HFFc6 (cell line): ENCODE measurements around the gene INSL3. TPM values are rescaled to one million over a fixed set of nuclear protein-coding genes. Genes with fewer than 3 reads are reported as not detected.

Experiments used
- DNase-seq: peaks from one replicate; pipeline ENCODE4 v3.0.0-alpha.2; 2018
- H3K27ac Mint-ChIP-seq: 2 replicates; pipeline ENCODE4 v1.8.0; 2020; ENCODE audit warnings: mild to moderate bottlenecking, mixed read lengths
- H3K27me3 Mint-ChIP-seq: 2 replicates; pipeline ENCODE4 v1.8.0; 2021; ENCODE audit warnings: mild to moderate bottlenecking, moderate library complexity, mixed read lengths; ENCODE audit not compliant: insufficient read depth
- H3K36me3 Mint-ChIP-seq: 2 replicates; pipeline ENCODE4 v1.8.0; 2021; ENCODE audit warnings: low read depth, mixed read lengths
- H3K4me1 Mint-ChIP-seq: 2 replicates; pipeline ENCODE4 v1.8.0; 2020; ENCODE audit warnings: low read depth, mixed read lengths
- H3K4me3 Mint-ChIP-seq: 2 replicates; pipeline ENCODE4 v1.8.0; 2020; ENCODE audit warnings: mild to moderate bottlenecking, moderate library complexity, mixed read lengths
- H3K9me3 Mint-ChIP-seq: 2 replicates; pipeline ENCODE4 v1.8.0; 2020; ENCODE audit warnings: mild to moderate bottlenecking, mixed read lengths
- total RNA-seq, 6 experiments: library from RNA; stranded (reverse); fragmentation: NEBNext Ultra II Directional; extraction: Animal tissue kit (Norgen Biotek cat#: 25700); gene quantifications; 2 replicates in 1 of 6; 3 replicates in 5 of 6; pipeline ENCODE4 v1.2.3, GENCODE V29; 2021
- TF ChIP-seq, protein P1 (sequence below): fragments of 200-600 bp; sonication (generic); IDR thresholded peaks from 2 replicates; pipeline ENCODE4 v1.5.0; 2021; ENCODE audit warnings: antibody characterized with exemption, mild to moderate bottlenecking

INSL3 gene
- total RNA-seq, 6 experiments from 2014 or later = not detected

DNA sequence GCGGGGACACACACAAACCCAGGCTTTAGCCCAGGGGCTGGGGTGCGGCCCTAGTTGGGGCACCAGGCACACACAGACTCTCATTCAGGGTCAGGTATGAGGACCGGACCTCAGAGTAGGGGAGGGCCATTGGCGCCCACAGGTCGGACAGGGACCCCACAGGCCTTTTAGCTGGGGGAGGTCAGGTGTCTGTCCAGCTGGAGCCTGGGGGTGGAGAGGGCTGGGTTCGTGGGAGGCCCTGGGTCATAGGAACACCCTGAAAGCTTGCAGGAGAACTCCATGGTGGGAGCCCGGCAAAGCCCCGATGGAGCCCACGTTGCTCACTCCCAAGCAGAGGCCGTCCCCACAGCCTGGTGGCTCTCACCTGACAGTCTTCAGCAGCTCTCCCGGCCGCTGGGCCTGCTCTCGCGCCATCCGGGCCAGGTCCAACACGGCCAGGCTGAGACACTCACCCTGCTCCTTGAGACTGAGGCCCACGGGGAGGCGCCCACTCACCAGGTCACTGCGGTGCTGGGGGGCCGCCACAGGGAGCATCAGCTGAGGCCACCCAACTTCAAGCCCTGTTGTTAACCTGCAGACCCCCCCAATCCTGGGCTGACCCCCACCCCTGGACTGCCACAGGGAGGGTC lies 21.5 kb upstream of the INSL3 start:
- H3K4me3 Mint-ChIP-seq = peak overlapping the region; percentile 51; the same call in 1 of the 2 replicates
- peaks cover 5% of the 10 kb centered on the region for H3K27me3 Mint-ChIP-seq
- H3K4me1 Mint-ChIP-seq = no peaks in the 10 kb centered on the region; the same call in 1 of the 2 replicates
- no peaks in the 10 kb centered on the region for H3K36me3 Mint-ChIP-seq
- H3K27ac Mint-ChIP-seq = no peak overlapping the region
- H3K9me3 Mint-ChIP-seq = no peaks in the 10 kb centered on the region
- TF ChIP-seq, protein P1, sequence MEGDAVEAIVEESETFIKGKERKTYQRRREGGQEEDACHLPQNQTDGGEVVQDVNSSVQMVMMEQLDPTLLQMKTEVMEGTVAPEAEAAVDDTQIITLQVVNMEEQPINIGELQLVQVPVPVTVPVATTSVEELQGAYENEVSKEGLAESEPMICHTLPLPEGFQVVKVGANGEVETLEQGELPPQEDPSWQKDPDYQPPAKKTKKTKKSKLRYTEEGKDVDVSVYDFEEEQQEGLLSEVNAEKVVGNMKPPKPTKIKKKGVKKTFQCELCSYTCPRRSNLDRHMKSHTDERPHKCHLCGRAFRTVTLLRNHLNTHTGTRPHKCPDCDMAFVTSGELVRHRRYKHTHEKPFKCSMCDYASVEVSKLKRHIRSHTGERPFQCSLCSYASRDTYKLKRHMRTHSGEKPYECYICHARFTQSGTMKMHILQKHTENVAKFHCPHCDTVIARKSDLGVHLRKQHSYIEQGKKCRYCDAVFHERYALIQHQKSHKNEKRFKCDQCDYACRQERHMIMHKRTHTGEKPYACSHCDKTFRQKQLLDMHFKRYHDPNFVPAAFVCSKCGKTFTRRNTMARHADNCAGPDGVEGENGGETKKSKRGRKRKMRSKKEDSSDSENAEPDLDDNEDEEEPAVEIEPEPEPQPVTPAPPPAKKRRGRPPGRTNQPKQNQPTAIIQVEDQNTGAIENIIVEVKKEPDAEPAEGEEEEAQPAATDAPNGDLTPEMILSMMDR = no peak
- no peak for DNase-seq

- TF ChIP-seq, protein P1 = no peak
- H3K27ac Mint-ChIP-seq = no peak overlapping the region
- H3K4me3 Mint-ChIP-seq = peak overlapping the region; percentile 51; the same call in 1 of the 2 replicates
- peaks cover 4% of the 10 kb centered on the region for H3K27me3 Mint-ChIP-seq
- DNase-seq = peak; percentile 62
- no peaks in the 10 kb centered on the region for H3K9me3 Mint-ChIP-seq
- no peaks in the 10 kb centered on the region for H3K36me3 Mint-ChIP-seq
- H3K4me1 Mint-ChIP-seq = no peaks in the 10 kb centered on the region; the same call in 1 of the 2 replicates
Observed at GRCh38 chr19:17841810-17842662, 20.7 kb upstream of the INSL3 start.

- H3K27ac Mint-ChIP-seq = no peak overlapping the region
- H3K36me3 Mint-ChIP-seq = no peaks in the 10 kb centered on the region
- H3K4me1 Mint-ChIP-seq = no peaks in the 10 kb centered on the region; the same call in 1 of the 2 replicates
- H3K4me3 Mint-ChIP-seq = peak overlapping the region; percentile 17; the same call in 1 of the 2 replicates
- H3K27me3 Mint-ChIP-seq = peaks cover 4% of the 10 kb centered on the region
- TF ChIP-seq, protein P1 = no peak
- H3K9me3 Mint-ChIP-seq = no peaks in the 10 kb centered on the region
- DNase-seq = no peak
Observed at GRCh38 chr19:17841371-17841809, 20.1 kb upstream of the INSL3 start.

GRCh38 chr19:17840019-17840418 lies 18.7 kb upstream of the INSL3 start:
- TF ChIP-seq, protein P1 = no peak
- H3K36me3 Mint-ChIP-seq = no peaks in the 10 kb centered on the region
- H3K4me1 Mint-ChIP-seq = no peaks in the 10 kb centered on the region; the same call in 1 of the 2 replicates
- no peak for DNase-seq
- H3K4me3 Mint-ChIP-seq = no peak overlapping the region
- no peak overlapping the region for H3K27ac Mint-ChIP-seq
- H3K9me3 Mint-ChIP-seq = no peaks in the 10 kb centered on the region
- H3K27me3 Mint-ChIP-seq = peaks cover 7% of the 10 kb centered on the region

GRCh38 chr19:17837972-17838371 lies 16.7 kb upstream of the INSL3 start:
- no peaks in the 10 kb centered on the region; the same call in 1 of the 2 replicates for H3K4me1 Mint-ChIP-seq
- H3K27ac Mint-ChIP-seq = no peak overlapping the region
- no peak overlapping the region for H3K4me3 Mint-ChIP-seq
- H3K9me3 Mint-ChIP-seq = no peaks in the 10 kb centered on the region
- TF ChIP-seq, protein P1 = no peak
- no peaks in the 10 kb centered on the region for H3K36me3 Mint-ChIP-seq
- DNase-seq = no peak
- peaks cover 7% of the 10 kb centered on the region for H3K27me3 Mint-ChIP-seq
